DND-41 (cell line): ENCODE measurements around the gene RBL2.

Source experiments
- ATAC-seq: fragments of 200-7000 bp; cut with Tn5 transposase; 3 replicates; pipeline ENCODE4 v1.9.1; 2021; ENCODE audit warnings: low read depth; ENCODE audit not compliant: insufficient read depth
- DNase-seq: peaks from one replicate; pipeline ENCODE4 v3.0.0-alpha.2; 2020
- H2AFZ ChIP-seq: 2 replicates; pipeline ENCODE4 v1.6.0; 2012; ENCODE audit warnings: low read depth, low read length
- H3K27ac ChIP-seq: 2 replicates; pipeline ENCODE4 v1.5.1; 2012; ENCODE audit warnings: low read length, inconsistent platforms
- H3K27me3 ChIP-seq: fragments of 200-600 bp; sonication (generic); 2 replicates; pipeline ENCODE4 v1.6.0; 2012; ENCODE audit warnings: low read length, mild to moderate bottlenecking, inconsistent platforms; ENCODE audit not compliant: insufficient read depth, poor library complexity
- H3K36me3 ChIP-seq: 2 replicates; pipeline ENCODE4 v1.5.1; 2012; ENCODE audit warnings: low read length, inconsistent platforms; ENCODE audit not compliant: insufficient read depth
- H3K4me1 ChIP-seq: 2 replicates; pipeline ENCODE4 v1.5.1; 2012; ENCODE audit warnings: mild to moderate bottlenecking, low read length; ENCODE audit not compliant: insufficient read depth
- H3K4me2 ChIP-seq: 2 replicates; pipeline ENCODE4 v1.6.0; 2012; ENCODE audit warnings: mild to moderate bottlenecking, moderate library complexity, low read length, inconsistent platforms; ENCODE audit not compliant: insufficient read depth
- H3K4me3 ChIP-seq, 2 experiments: fragments of 200-600 bp in 1 of 2; shearing (Covaris generic) in 1 of 2; 2 replicates each; pipeline ENCODE4 v1.5.1; 2012 to 2016; ENCODE audit warnings: inconsistent platforms in 2 of 2, low read length in 2 of 2, mild to moderate bottlenecking in 2 of 2, low read depth in 1 of 2, moderate library complexity in 1 of 2
- H3K79me2 ChIP-seq: 2 replicates; pipeline ENCODE4 v1.6.0; 2012; ENCODE audit warnings: low read length, inconsistent platforms; ENCODE audit not compliant: insufficient read depth
- H3K9ac ChIP-seq: 2 replicates; pipeline ENCODE4 v1.6.0; 2012; ENCODE audit warnings: low read depth, mild to moderate bottlenecking, inconsistent platforms, low read length, moderate library complexity
- H3K9me3 ChIP-seq: 2 replicates; pipeline ENCODE4 v1.5.1; 2012; ENCODE audit warnings: low read length, moderate library complexity, mild to moderate bottlenecking, inconsistent platforms; ENCODE audit not compliant: insufficient read depth, severe bottlenecking
- H4K20me1 ChIP-seq: 2 replicates; pipeline ENCODE4 v1.6.0; 2012; ENCODE audit warnings: low read length; ENCODE audit not compliant: insufficient read depth
- EZH2 ChIP-seq: IDR thresholded peaks from 3 replicates; pipeline ENCODE4 v1.6.1; 2012; ENCODE audit warnings: borderline replicate concordance, low read depth, mild to moderate bottlenecking, moderate library complexity, low read length, inconsistent platforms; ENCODE audit not compliant: severe bottlenecking
- TF ChIP-seq, protein P1 (sequence below): IDR thresholded peaks from 2 replicates; pipeline ENCODE4 v1.5.1; 2012; ENCODE audit warnings: borderline replicate concordance, low read length, moderate library complexity, mild to moderate bottlenecking; ENCODE audit not compliant: poor library complexity, severe bottlenecking; ENCODE audit errors: extremely low read depth

The RBL2 gene

DNA sequence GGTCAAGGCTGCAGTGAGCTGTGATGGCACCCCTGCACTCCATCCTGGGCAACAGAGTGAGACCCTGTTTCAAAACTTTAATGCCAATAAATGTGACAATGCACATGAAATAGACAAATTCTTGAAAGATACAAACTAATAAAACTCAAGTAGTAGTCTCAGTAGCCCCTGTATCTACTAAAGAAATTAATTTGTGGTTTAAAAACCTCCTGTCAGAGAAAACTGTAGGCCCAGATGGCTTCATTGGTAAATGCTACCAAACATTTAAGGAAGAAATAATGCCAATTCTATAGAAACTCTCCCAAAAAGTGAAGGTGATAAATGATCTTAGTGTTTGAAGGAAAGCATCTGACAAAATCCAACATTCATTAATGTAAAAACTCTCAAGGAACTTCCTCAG, 52.0 kb downstream of the RBL2 start:
- Histone ChIP-seq H2AFZ (no peak overlapping the region), H3K27ac (no peak overlapping the region), H3K9ac (no peak overlapping the region), H3K27me3 (no peaks in the 10 kb centered on the region), H3K79me2 (no peaks in the 10 kb centered on the region), H3K9me3 (peaks cover 42% of the 10 kb centered on the region), H4K20me1 (no peaks in the 10 kb centered on the region), H3K4me1 (no peaks in the 10 kb centered on the region), H3K4me2 (no peak overlapping the region), H3K4me3 (no peak overlapping the region), H3K36me3 (peaks cover 90% of the 10 kb centered on the region)
- DNase-seq, result no peak
- no peak for ATAC-seq
- no peak for TF ChIP-seq EZH2
- TF ChIP-seq, protein P1, sequence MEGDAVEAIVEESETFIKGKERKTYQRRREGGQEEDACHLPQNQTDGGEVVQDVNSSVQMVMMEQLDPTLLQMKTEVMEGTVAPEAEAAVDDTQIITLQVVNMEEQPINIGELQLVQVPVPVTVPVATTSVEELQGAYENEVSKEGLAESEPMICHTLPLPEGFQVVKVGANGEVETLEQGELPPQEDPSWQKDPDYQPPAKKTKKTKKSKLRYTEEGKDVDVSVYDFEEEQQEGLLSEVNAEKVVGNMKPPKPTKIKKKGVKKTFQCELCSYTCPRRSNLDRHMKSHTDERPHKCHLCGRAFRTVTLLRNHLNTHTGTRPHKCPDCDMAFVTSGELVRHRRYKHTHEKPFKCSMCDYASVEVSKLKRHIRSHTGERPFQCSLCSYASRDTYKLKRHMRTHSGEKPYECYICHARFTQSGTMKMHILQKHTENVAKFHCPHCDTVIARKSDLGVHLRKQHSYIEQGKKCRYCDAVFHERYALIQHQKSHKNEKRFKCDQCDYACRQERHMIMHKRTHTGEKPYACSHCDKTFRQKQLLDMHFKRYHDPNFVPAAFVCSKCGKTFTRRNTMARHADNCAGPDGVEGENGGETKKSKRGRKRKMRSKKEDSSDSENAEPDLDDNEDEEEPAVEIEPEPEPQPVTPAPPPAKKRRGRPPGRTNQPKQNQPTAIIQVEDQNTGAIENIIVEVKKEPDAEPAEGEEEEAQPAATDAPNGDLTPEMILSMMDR, result no peak

GRCh38 chr16:53489755-53490154, 55.5 kb downstream of the RBL2 start:
- Histone ChIP-seq H3K9me3 (peaks cover 25% of the 10 kb centered on the region), H3K36me3 (peaks cover 85% of the 10 kb centered on the region)

DNA sequence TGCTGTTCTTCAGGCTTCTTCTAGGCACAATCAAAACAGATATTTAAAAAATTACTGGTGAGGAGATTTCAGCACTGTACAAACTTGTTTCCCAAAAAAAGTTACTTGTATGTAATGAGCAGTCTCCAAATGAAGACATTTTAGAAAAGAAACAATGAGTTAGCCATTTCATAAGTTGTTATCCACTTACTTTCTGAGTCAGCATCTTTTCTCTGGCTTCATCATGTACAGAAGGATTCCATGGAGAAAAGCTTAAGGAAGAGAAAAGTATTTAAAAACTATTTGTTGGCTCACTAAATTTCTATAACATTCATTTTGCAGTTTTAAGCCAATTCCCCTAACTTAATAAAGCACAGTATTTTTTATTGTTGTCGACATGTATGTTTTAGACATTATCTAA, 58.2 kb downstream of the RBL2 start:
- ATAC-seq, result no peak
- Histone ChIP-seq H3K36me3 (peaks cover 84% of the 10 kb centered on the region), H3K4me2 (no peak overlapping the region), H3K27ac (no peak overlapping the region), H4K20me1 (no peaks in the 10 kb centered on the region), H3K27me3 (no peaks in the 10 kb centered on the region), H3K4me1 (no peaks in the 10 kb centered on the region), H3K9ac (no peak overlapping the region), H2AFZ (no peak overlapping the region), H3K4me3 (no peak overlapping the region), H3K79me2 (no peaks in the 10 kb centered on the region), H3K9me3 (no peaks in the 10 kb centered on the region)
- TF ChIP-seq, protein P1, result no peak
- no peak for DNase-seq

More at GRCh38 chr16:53489755-53490154, 55.5 kb downstream of the RBL2 start:
- Histone ChIP-seq H3K4me3 (no peak overlapping the region), H4K20me1 (no peaks in the 10 kb centered on the region), H3K4me1 (no peaks in the 10 kb centered on the region), H3K27me3 (no peaks in the 10 kb centered on the region), H3K9ac (no peak overlapping the region), H2AFZ (no peak overlapping the region), H3K79me2 (no peaks in the 10 kb centered on the region), H3K4me2 (no peak overlapping the region), H3K27ac (no peak overlapping the region)
- ATAC-seq, result no peak
- no peak for DNase-seq
- no peak for TF ChIP-seq EZH2
- TF ChIP-seq, protein P1, result no peak

DNA sequence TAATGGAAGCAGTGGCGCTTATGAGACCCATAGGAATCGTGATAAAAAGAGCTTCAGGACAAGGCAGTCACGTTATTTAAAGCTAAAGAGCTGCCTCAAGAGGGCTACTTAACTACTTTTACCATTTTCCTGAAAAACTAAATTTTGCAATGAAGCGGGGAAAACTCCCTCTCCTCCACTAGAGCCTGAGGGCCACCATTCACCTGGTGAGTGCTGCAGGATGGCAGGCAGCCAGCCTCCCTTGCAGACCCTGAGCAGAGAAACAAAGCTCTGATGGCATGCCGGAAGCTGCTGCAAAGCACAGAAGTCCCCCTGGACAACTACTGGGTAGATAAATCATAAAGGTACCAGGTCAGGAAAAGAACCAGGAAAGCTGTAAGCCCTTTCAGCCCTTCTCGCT, 60.4 kb downstream of the RBL2 start:
- Histone ChIP-seq H3K27ac (no peak overlapping the region), H3K79me2 (no peaks in the 10 kb centered on the region), H3K4me1 (no peaks in the 10 kb centered on the region), H3K4me2 (no peak overlapping the region), H3K27me3 (no peaks in the 10 kb centered on the region), H3K4me3 (no peak overlapping the region), H3K9me3 (no peaks in the 10 kb centered on the region), H2AFZ (no peak overlapping the region), H3K36me3 (peaks cover 74% of the 10 kb centered on the region), H3K9ac (no peak overlapping the region), H4K20me1 (peaks cover 2% of the 10 kb centered on the region; the same call in 1 of the 2 replicates)
- ATAC-seq (no peak), DNase-seq (no peak)
- TF ChIP-seq, protein P1, result no peak
- TF ChIP-seq EZH2, result no peak
